ENCODE results near the gene MAPKAP1. TPM values are rescaled to one million over a fixed set of nuclear protein-coding genes. Genes with fewer than 3 reads are reported as not detected.
"Not testable (repeated sequence)": the region's sequence is repeated elsewhere in the genome, so short reads cannot be mapped to it uniquely, and the experiment has no call there.

MAPKAP1 gene
- total and polyA plus RNA-seq, 2 experiments from 2014 or later: 66.7 to 85.6 TPM

GRCh38 chr9:125701351-125701750, 5.7 kb downstream of the MAPKAP1 start:
- H3K4me1 ChIP-seq (ENCODE audit: low read depth): peaks cover 15% of the 10 kb centered on the region
- peak in 1 of 2 donors; percentile 50 for DNase-seq (ENCODE audit: low read depth in 1 of 2, low spot score in 1 of 2)
- no peaks in the 10 kb centered on the region for H3K27me3 ChIP-seq
- no peak overlapping the region for H3K4me3 ChIP-seq
- H3K27ac ChIP-seq: no peak overlapping the region
- no peak for TF ChIP-seq CTCF (IDR thresholded peaks at IDR 0.05; ENCODE audit: low read depth, low read length)
- H3K36me3 ChIP-seq: no peaks in the 10 kb centered on the region
- H3K9me3 ChIP-seq (ENCODE audit: low read depth): no peaks in the 10 kb centered on the region

GRCh38 chr9:125700791-125701190, 6.2 kb downstream of the MAPKAP1 start:
- TF ChIP-seq CTCF (IDR thresholded peaks at IDR 0.05; ENCODE audit: low read depth, low read length): no peak
- Histone ChIP-seq H3K9me3 (ENCODE audit: low read depth) (no peaks in the 10 kb centered on the region), H3K27me3 (no peaks in the 10 kb centered on the region), H3K36me3 (no peaks in the 10 kb centered on the region), H3K27ac (no peak overlapping the region), H3K4me1 (ENCODE audit: low read depth) (peaks cover 10% of the 10 kb centered on the region), H3K4me3 (no peak overlapping the region)
- no peak for DNase-seq (ENCODE audit: low read depth in 1 of 2, low spot score in 1 of 2)

- Histone ChIP-seq H3K27ac (no peak overlapping the region), H3K4me3 (no peak overlapping the region), H3K4me1 (ENCODE audit: low read depth) (peaks cover 13% of the 10 kb centered on the region), H3K27me3 (no peaks in the 10 kb centered on the region), H3K9me3 (ENCODE audit: low read depth) (no peaks in the 10 kb centered on the region), H3K36me3 (no peaks in the 10 kb centered on the region)
- no peak for TF ChIP-seq CTCF (IDR thresholded peaks at IDR 0.05; ENCODE audit: low read depth, low read length)
- DNase-seq (ENCODE audit: low read depth in 1 of 2, low spot score in 1 of 2): no peak
Measured at GRCh38 chr9:125699870-125700269, 7.1 kb downstream of the MAPKAP1 start.

- Histone ChIP-seq H3K36me3 (no peaks in the 10 kb centered on the region), H3K27ac (peak overlapping the region; percentile 88), H3K27me3 (no peaks in the 10 kb centered on the region), H3K4me3 (no peak overlapping the region), H3K4me1 (ENCODE audit: low read depth) (peaks cover 18% of the 10 kb centered on the region), H3K9me3 (ENCODE audit: low read depth) (no peaks in the 10 kb centered on the region)
- DNase-seq (ENCODE audit: low read depth in 1 of 2, low spot score in 1 of 2): peak in 1 of 2 donors; percentile 54
- TF ChIP-seq CTCF (IDR thresholded peaks at IDR 0.05; ENCODE audit: low read depth, low read length): no peak
Measured at GRCh38 chr9:125696106-125696647, 10.8 kb downstream of the MAPKAP1 start.

- H3K4me1 ChIP-seq (ENCODE audit: low read depth): peaks cover 16% of the 10 kb centered on the region
- H3K27me3 ChIP-seq; H3K4me3 ChIP-seq; H3K36me3 ChIP-seq; H3K9me3 ChIP-seq (ENCODE audit: low read depth): not testable (repeated sequence)
- DNase-seq (ENCODE audit: low read depth in 1 of 2, low spot score in 1 of 2): peak in 1 of 2 donors; percentile 54
- H3K27ac ChIP-seq: peak overlapping the region; percentile 88
Measured at GRCh38 chr9:125695548-125695947, 11.5 kb downstream of the MAPKAP1 start.

GRCh38 chr9:125694478-125694877, 12.5 kb downstream of the MAPKAP1 start:
- Histone ChIP-seq H3K9me3 (ENCODE audit: low read depth) (no peaks in the 10 kb centered on the region), H3K27ac (peak overlapping the region; percentile 88), H3K36me3 (no peaks in the 10 kb centered on the region), H3K27me3 (no peaks in the 10 kb centered on the region), H3K4me1 (ENCODE audit: low read depth) (peaks cover 16% of the 10 kb centered on the region), H3K4me3 (no peak overlapping the region)
- DNase-seq (ENCODE audit: low read depth in 1 of 2, low spot score in 1 of 2): peak; percentile 69 to 70
- TF ChIP-seq CTCF (IDR thresholded peaks at IDR 0.05; ENCODE audit: low read depth, low read length): no peak

- DNase-seq (ENCODE audit: low read depth in 1 of 2, low spot score in 1 of 2); H3K4me3 ChIP-seq; H3K27ac ChIP-seq; H3K27me3 ChIP-seq; H3K36me3 ChIP-seq; H3K9me3 ChIP-seq (ENCODE audit: low read depth): not testable (repeated sequence)
- peaks cover 16% of the 10 kb centered on the region for H3K4me1 ChIP-seq (ENCODE audit: low read depth)
Measured at GRCh38 chr9:125693492-125693891, 13.5 kb downstream of the MAPKAP1 start.

Data from cardiac muscle cell (in vitro differentiated cells and primary cell).